ENCODE data around the gene TUBB1.

DNA sequence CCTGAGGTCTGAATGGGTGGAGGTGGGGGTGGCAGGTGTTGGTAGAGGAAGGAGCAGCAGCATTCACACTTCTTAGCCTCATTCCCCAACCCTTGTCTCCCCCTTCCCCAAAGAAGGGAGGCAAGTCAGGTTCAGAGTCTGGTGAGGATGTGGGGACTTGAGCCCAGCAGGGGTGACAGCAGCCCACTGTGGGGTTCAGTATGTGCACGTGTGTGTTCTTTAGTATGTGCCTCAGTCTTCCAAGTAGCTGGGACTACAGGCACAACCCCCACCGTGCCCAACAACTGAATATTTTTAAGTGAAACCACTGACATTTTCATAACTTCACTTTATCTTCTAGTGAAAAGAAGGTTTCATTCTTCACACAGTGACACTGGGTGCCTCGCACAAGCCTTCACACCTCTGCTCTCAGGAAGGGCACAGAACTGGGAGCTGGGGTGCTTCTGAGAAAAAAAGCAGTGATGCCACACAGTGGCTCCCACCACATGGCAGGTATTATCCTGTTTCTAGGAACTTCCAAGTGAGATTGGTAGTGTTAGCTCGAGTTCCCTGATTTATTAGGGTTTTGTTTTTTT, 56.8 kb downstream of the TUBB1 start:
- no peak for TF ChIP-seq CTCF (IDR thresholded peaks at IDR 0.05; ENCODE audit: insufficient read depth, low read length)
- no peak for TF ChIP-seq REST (IDR thresholded peaks at IDR 0.05; ENCODE audit: insufficient replicate concordance, low read depth)
- no peak for TF ChIP-seq POLR2AphosphoS5 (IDR thresholded peaks at IDR 0.05; ENCODE audit: low read depth)

All from HL-60 (cell line).